Activated CD8-positive, alpha-beta T cell treated with anti-CD3 and anti-CD28 coated beads, Interleukin-2, amount 10 ng/mL, durations not matched to agents 7 days and 5 days (primary cell): Measurements from ENCODE around the gene UFD1. TPM values are rescaled to one million over a fixed set of nuclear protein-coding genes. Genes with fewer than 3 reads are reported as not detected.

Experiments
- ATAC-seq: fragments of 150-1000 bp; cut with Tn5 transposase; one replicate; pipeline ENCODE4 v1.10.0; 2021; ENCODE audit warnings: moderate library complexity
- CTCF ChIA-PET: fragments of 350-600 bp; sonication (Branson Sonifier 250); formaldehyde crosslinking; loops from one replicate; lab custom pipeline; 2021; ENCODE audit warnings: antibody characterized with exemption; lab: Charles Lee
- POLR2A ChIA-PET: fragments of 350-600 bp; sonication (Branson Sonifier 250); formaldehyde crosslinking; loops from one replicate; lab custom pipeline; 2021; ENCODE audit warnings: antibody characterized with exemption; lab: Charles Lee
- DNase-seq: peaks from one replicate; pipeline ENCODE4 v3.0.0-alpha.2; 2020
- H3K27ac Mint-ChIP-seq: one replicate; pipeline ENCODE4 v1.8.0; 2021; ENCODE audit warnings: mild to moderate bottlenecking, mixed read lengths
- H3K27me3 Mint-ChIP-seq: one replicate; pipeline ENCODE4 v1.8.0; 2021; ENCODE audit warnings: low read depth, mixed read lengths
- H3K36me3 Mint-ChIP-seq: one replicate; pipeline ENCODE4 v1.8.0; 2021; ENCODE audit warnings: low read depth, mixed read lengths
- H3K4me1 Mint-ChIP-seq: one replicate; pipeline ENCODE4 v1.8.0; 2021; ENCODE audit warnings: low read depth, mixed read lengths
- H3K4me3 Mint-ChIP-seq: one replicate; pipeline ENCODE4 v1.8.0; 2021; ENCODE audit warnings: mild to moderate bottlenecking, mixed read lengths
- H3K9me3 Mint-ChIP-seq: one replicate; pipeline ENCODE4 v1.8.0; 2022; ENCODE audit warnings: mixed read lengths; ENCODE audit not compliant: insufficient read depth
- total RNA-seq, 2 experiments: library from RNA; stranded (reverse); gene quantifications; one replicate each; pipeline ENCODE4 v1.2.3, GENCODE V29; 2021

Gene UFD1
- total RNA-seq, 2 experiments from 2014 or later = 94.3 to 97.2 TPM

- no peaks in the 10 kb centered on the region for H3K27me3 Mint-ChIP-seq
- peaks cover 55% of the 10 kb centered on the region for H3K36me3 Mint-ChIP-seq
Observed at GRCh38 chr22:19501897-19502447, 23.0 kb upstream of the UFD1 start.

GRCh38 chr22:19499880-19500242 lies 20.9 kb upstream of the UFD1 start:
- H3K4me3 Mint-ChIP-seq = no peak overlapping the region
- no peak overlapping the region for H3K27ac Mint-ChIP-seq
- H3K36me3 Mint-ChIP-seq = peaks cover 47% of the 10 kb centered on the region
- ATAC-seq = no peak
- no peaks in the 10 kb centered on the region for H3K9me3 Mint-ChIP-seq
- ChIA-PET CTCF (no interaction called here), POLR2A (no interaction called here)
- H3K27me3 Mint-ChIP-seq = no peaks in the 10 kb centered on the region
- H3K4me1 Mint-ChIP-seq = peaks cover 16% of the 10 kb centered on the region
- DNase-seq = no peak

More at GRCh38 chr22:19501897-19502447, 23.0 kb upstream of the UFD1 start:
- ChIA-PET CTCF (interaction anchor here (2.1 kb wide), 1 partner anchor 128 kb away, joined by 8 read pairs; no protein-coding TSS in a partner anchor), POLR2A (no interaction called here)
- H3K4me3 Mint-ChIP-seq = no peak overlapping the region
- peaks cover 31% of the 10 kb centered on the region for H3K4me1 Mint-ChIP-seq
- no peaks in the 10 kb centered on the region for H3K9me3 Mint-ChIP-seq
- no peak for DNase-seq
- ATAC-seq = no peak
- no peak overlapping the region for H3K27ac Mint-ChIP-seq

- no peaks in the 10 kb centered on the region for H3K9me3 Mint-ChIP-seq
- no peaks in the 10 kb centered on the region for H3K27me3 Mint-ChIP-seq
- no peak for ATAC-seq
- no peak overlapping the region for H3K27ac Mint-ChIP-seq
- POLR2A ChIA-PET = no interaction called here
- no peak overlapping the region for H3K4me3 Mint-ChIP-seq
- no peak for DNase-seq
- H3K36me3 Mint-ChIP-seq = peaks cover 44% of the 10 kb centered on the region
- H3K4me1 Mint-ChIP-seq = peaks cover 11% of the 10 kb centered on the region
- CTCF ChIA-PET = no interaction called here
Observed at GRCh38 chr22:19499236-19499879, 20.4 kb upstream of the UFD1 start.

GRCh38 chr22:19498866-19499190 lies 19.8 kb upstream of the UFD1 start:
- Mint-ChIP-seq H3K27me3 (no peaks in the 10 kb centered on the region), H3K9me3 (no peaks in the 10 kb centered on the region), H3K36me3 (peaks cover 43% of the 10 kb centered on the region), H3K4me1 (peaks cover 6% of the 10 kb centered on the region), H3K4me3 (no peak overlapping the region), H3K27ac (no peak overlapping the region)
- no peak for ATAC-seq
- ChIA-PET CTCF (interaction anchor here (2.1 kb wide), 1 partner anchor 131 kb away, joined by 8 read pairs; no protein-coding TSS in a partner anchor), POLR2A (no interaction called here)
- DNase-seq = no peak

GRCh38 chr22:19498154-19498865 lies 19.3 kb upstream of the UFD1 start:
- H3K9me3 Mint-ChIP-seq = no peaks in the 10 kb centered on the region
- peaks cover 2% of the 10 kb centered on the region for H3K4me1 Mint-ChIP-seq
- no peak for ATAC-seq
- H3K27me3 Mint-ChIP-seq = no peaks in the 10 kb centered on the region
- CTCF ChIA-PET = interaction anchor here (2.1 kb wide), 1 partner anchor 132 kb away, joined by 8 read pairs; no protein-coding TSS in a partner anchor
- no peak overlapping the region for H3K4me3 Mint-ChIP-seq
- peaks cover 45% of the 10 kb centered on the region for H3K36me3 Mint-ChIP-seq
- no peak overlapping the region for H3K27ac Mint-ChIP-seq
- no peak for DNase-seq
- POLR2A ChIA-PET = interaction anchor here (0.6 kb wide), 1 partner anchor 51 kb away, joined by 3 read pairs; no protein-coding TSS in a partner anchor

- Mint-ChIP-seq H3K4me1 (peaks cover 4% of the 10 kb centered on the region), H3K4me3 (no peak overlapping the region), H3K9me3 (no peaks in the 10 kb centered on the region), H3K27me3 (no peaks in the 10 kb centered on the region), H3K36me3 (peaks cover 46% of the 10 kb centered on the region), H3K27ac (no peak overlapping the region)
- POLR2A ChIA-PET = interaction anchor here (1.0 kb wide), 1 partner anchor 17 kb away, joined by 4 read pairs; no protein-coding TSS in a partner anchor
- CTCF ChIA-PET = interaction anchor here (1.0 to 2.1 kb wide), 2 partner anchors 12 to 133 kb away, joined by 3 to 8 read pairs; no protein-coding TSS in a partner anchor
- DNase-seq (no peak), ATAC-seq (no peak)
Observed at GRCh38 chr22:19497245-19497644, 18.3 kb upstream of the UFD1 start.

- POLR2A ChIA-PET = interaction anchor here (1.1 kb wide), 1 partner anchor 17 kb away, joined by 3 read pairs; the partner anchor contains the start of gene CDC45
- Mint-ChIP-seq H3K27me3 (no peaks in the 10 kb centered on the region), H3K27ac (no peak overlapping the region)
Observed at GRCh38 chr22:19496324-19496630, 17.3 kb upstream of the UFD1 start.

GRCh38 chr22:19495562-19496323 lies 16.8 kb upstream of the UFD1 start:
- ChIA-PET CTCF (interaction anchor here (0.6 to 1.7 kb wide), 5 partner anchors 10 to 278 kb away, joined by 3 to 18 read pairs (median 3); no protein-coding TSS in a partner anchor), POLR2A (interaction anchor here (1.1 kb wide), 1 partner anchor 16 kb away, joined by 3 read pairs; the partner anchor contains the start of gene CDC45)
- Mint-ChIP-seq H3K27me3 (no peaks in the 10 kb centered on the region), H3K27ac (no peak overlapping the region), H3K36me3 (peaks cover 45% of the 10 kb centered on the region), H3K4me3 (no peak overlapping the region), H3K4me1 (peaks cover 7% of the 10 kb centered on the region), H3K9me3 (no peaks in the 10 kb centered on the region)
- ATAC-seq = no peak
- DNase-seq = no peak

More at GRCh38 chr22:19496324-19496630, 17.3 kb upstream of the UFD1 start:
- ATAC-seq (no peak), DNase-seq (no peak)
- Mint-ChIP-seq H3K36me3 (peaks cover 45% of the 10 kb centered on the region), H3K4me1 (peaks cover 7% of the 10 kb centered on the region), H3K4me3 (no peak overlapping the region), H3K9me3 (no peaks in the 10 kb centered on the region)
- CTCF ChIA-PET = interaction anchor here (0.6 to 1.7 kb wide), 5 partner anchors 10 to 279 kb away, joined by 3 to 18 read pairs (median 3); no protein-coding TSS in a partner anchor

GRCh38 chr22:19494676-19495173 lies 15.7 kb upstream of the UFD1 start:
- Mint-ChIP-seq H3K4me3 (no peak overlapping the region), H3K27me3 (no peaks in the 10 kb centered on the region), H3K9me3 (no peaks in the 10 kb centered on the region), H3K27ac (no peak overlapping the region), H3K36me3 (peaks cover 45% of the 10 kb centered on the region), H3K4me1 (peaks cover 9% of the 10 kb centered on the region)
- POLR2A ChIA-PET = no interaction called here
- no peak for DNase-seq
- CTCF ChIA-PET = interaction anchor here (0.7 kb wide), 1 partner anchor 18 kb away, joined by 3 read pairs; no protein-coding TSS in a partner anchor
- no peak for ATAC-seq

- Mint-ChIP-seq H3K27ac (no peak overlapping the region), H3K4me3 (no peak overlapping the region), H3K27me3 (no peaks in the 10 kb centered on the region), H3K9me3 (no peaks in the 10 kb centered on the region), H3K36me3 (peaks cover 46% of the 10 kb centered on the region), H3K4me1 (peaks cover 9% of the 10 kb centered on the region)
- ChIA-PET CTCF (interaction anchor here (0.7 to 1.4 kb wide), 2 partner anchors 17 to 136 kb away, joined by 3 to 6 read pairs; no protein-coding TSS in a partner anchor), POLR2A (no interaction called here)
- ATAC-seq (no peak), DNase-seq (no peak)
Observed at GRCh38 chr22:19494001-19494560, 15.1 kb upstream of the UFD1 start.
